UCSD-AML1 (cell line): ENCODE data around the gene MAGI3.
"Not testable (repeated sequence)": the region's sequence is repeated elsewhere in the genome, so short reads cannot be mapped to it uniquely, and the experiment has no call there.

ENCODE experiments used
- DNase-seq: peaks from one replicate; lab custom pipeline; 2025; ENCODE audit not compliant: unreplicated experiment; lab: John Stamatoyannopoulos, UW

The MAGI3 gene

DNA sequence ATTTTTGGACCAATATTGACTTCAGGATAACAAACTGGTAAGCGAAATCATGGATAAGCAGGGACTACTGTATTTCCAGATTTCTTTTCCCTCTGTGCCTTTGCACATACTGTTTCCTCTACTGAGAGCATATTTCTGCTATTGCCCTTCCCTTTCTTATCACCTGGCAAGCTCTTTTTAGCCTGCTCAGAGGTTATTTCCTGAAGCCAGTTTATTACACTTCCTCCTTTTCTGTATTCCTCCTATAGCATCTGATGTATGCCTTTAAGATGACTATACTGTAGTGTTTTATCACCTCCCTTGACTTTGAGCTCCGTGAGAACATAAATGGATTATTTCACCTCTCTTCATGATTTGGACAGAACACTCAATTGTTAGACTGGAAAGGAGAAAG, 49.0 kb downstream of the MAGI3 start:
- no peak for DNase-seq

DNA sequence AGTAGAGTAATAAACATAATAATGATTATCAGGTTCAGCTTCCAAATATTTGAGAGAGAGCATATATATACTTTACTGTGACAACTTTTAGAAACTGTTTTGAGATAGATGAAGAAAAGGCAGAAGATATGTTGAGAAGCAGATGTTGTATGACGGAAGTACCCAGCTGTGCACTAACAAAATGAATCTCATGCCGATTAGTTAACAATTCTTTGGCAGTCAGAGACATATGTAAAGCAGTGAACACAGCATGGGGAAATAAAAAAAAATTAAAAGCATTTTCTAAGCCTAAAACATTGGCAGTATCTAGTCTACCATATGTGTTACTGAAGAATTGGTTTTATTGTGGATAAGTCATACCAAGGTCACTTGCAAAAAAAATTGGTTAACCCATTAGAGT, 51.8 kb downstream of the MAGI3 start:
- no peak for DNase-seq

- no peak for DNase-seq
These were observed 54.5 kb downstream of the MAGI3 start for GRCh38 chr1:113444857-113445256.

- no peak for DNase-seq
These were observed 61.4 kb downstream of the MAGI3 start for GRCh38 chr1:113451710-113452109.

GRCh38 chr1:113452921-113453770, 62.8 kb downstream of the MAGI3 start:
- no peak for DNase-seq

DNA sequence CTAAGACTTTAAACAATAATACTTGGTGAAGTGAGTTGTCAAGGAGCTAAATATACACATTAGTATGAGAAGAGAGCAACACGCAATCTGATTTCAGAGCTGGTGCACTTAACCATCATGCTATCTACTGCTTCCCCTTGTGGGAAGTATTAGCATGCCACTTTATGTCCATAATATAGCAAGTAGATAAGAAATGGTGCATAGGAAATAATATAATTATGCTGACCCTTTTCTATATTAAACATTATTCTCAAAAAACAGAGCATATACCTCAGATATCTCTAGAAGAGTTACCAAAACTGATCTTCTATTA, 63.4 kb downstream of the MAGI3 start:
- no peak for DNase-seq

GRCh38 chr1:113455374-113455773, 65.1 kb downstream of the MAGI3 start:
- no peak for DNase-seq

GRCh38 chr1:113456967-113457366, 66.7 kb downstream of the MAGI3 start:
- DNase-seq: no peak

GRCh38 chr1:113459279-113459678, 69.0 kb downstream of the MAGI3 start:
- DNase-seq: no peak

DNA sequence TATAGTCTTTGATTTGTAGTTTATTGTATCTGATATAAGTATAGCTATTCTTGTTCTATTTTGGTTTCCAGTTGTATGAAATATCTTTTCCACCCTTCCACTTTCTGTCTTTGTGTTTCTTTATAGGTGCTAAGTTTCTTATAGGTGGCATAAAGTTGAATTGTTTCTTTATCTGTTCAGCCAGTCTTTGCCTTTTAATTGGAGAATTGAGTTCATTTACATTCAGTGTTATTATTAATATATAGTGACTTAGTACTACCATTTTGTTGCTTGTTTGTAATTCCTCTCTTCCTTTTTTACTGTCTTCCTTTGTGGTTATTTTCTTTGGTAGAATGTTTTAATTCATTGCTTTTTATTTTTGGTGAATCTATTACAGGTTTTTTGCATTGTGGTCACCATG, 77.7 kb downstream of the MAGI3 start:
- DNase-seq: no peak

- DNase-seq: not testable (repeated sequence)
These were observed 88.3 kb downstream of the MAGI3 start for GRCh38 chr1:113478427-113479195.

DNA sequence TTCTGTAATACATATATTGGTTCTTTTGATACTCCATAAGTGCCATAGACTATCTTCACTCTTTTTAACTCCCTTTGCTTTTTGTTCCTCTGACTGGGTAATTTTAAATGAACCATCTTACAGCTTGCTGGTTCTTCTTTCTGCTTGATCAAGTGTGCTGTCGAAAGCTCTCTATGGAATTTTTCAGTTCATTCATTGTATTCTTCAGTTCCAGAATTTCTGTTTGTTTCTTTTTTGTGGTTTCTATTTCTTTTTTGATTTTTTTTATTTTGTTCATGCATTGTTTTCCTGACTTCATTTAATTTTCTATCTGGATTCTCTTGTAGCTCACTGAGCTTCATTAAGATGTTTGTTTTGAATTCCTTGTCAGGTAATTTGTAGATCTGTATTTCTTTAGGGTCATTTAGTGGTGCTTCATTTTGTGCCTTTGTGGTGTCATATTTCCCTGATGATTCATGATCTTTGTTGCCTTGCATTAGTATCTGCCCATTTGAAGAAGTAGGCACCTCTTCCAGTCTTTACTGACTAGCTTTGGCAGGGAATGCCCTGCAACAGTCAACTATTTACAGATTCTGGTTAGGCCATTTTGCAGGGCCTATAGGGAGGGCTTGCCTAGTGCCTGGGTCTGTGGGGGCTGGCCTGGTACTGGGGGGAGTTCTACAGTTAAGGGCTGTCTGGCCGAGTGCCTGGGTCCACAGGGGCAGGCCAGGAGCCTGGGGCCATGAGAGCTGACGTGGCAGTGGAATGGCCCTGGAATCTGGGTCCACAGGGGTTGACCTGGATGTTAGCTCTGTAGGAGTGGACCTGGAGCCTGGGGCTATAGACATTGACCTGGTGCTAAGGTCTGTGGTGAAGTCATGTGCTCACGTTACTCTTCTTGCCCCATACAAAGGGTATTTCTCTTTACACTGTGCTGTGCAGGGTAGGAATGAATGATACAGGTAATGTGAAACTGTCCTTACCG, 89.7 kb downstream of the MAGI3 start:
- no peak for DNase-seq

DNA sequence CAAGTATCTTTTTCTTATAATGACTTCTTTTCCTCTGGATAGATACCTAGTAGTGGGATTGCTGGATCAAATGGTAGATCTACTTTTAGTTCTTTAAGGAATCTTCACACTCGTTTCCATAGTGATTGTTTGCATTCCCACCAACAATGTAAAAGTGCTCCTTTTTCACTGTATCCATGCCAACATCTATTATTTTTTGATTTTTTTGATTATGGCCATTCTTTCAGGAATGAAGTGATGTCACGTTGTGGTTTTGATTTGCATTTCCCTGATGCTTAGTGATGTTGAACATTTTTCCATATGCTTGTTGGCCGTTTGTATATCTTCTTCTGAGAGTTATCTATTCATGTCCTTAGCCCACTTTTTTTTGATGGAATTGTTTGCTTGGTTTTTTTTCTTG, 94.8 kb downstream of the MAGI3 start:
- not testable (repeated sequence) for DNase-seq

- no peak for DNase-seq
These were observed 98.4 kb downstream of the MAGI3 start for GRCh38 chr1:113488576-113489177.

- no peak for DNase-seq
These were observed 100.1 kb downstream of the MAGI3 start for GRCh38 chr1:113490384-113490783.

- DNase-seq: no peak
These were observed 103.2 kb downstream of the MAGI3 start for GRCh38 chr1:113493533-113493932.

- DNase-seq: no peak
These were observed 115.0 kb downstream of the MAGI3 start for GRCh38 chr1:113505357-113505756.

DNA sequence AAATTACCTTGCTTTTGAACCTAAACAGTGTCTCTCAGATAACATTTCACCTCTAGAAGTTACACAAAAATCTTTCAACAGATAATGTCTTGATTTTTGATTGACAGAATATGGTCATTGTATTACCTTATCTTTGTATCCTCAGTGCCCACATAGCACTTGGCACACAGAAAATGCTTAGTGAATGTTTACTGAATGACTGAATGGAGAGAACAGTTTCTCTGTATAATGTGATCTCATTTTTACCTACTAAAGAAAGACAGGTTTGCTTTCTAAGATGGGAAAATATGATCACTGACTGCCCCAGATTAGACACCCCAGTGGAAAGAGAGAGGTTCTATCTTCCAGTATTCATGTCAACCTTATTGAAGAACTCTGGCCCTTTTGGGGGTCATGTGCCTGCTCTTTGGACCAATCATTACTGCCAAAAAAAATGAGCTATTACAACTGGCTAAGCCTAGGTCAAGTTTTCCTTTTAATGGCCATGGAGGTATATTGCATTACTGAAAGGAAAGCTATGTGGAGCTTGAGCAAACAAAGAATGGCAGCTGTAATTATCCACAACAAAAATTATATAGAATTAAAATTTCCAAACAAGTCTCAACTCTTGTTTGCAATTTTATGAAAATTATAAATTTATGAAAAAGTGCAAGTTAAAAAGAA, 117.4 kb downstream of the MAGI3 start:
- no peak for DNase-seq

- DNase-seq: no peak
These were observed 118.2 kb downstream of the MAGI3 start for GRCh38 chr1:113508364-113509164.

- not testable (repeated sequence) for DNase-seq
These were observed 119.5 kb downstream of the MAGI3 start for GRCh38 chr1:113509766-113510165.
